ENCODE results near the gene COPA.

Gene COPA

GRCh38 chr1:160362168-160362957 lies 19.3 kb upstream of the COPA start:
- no peak for DNase-seq (ENCODE audit: low spot score)

DNA sequence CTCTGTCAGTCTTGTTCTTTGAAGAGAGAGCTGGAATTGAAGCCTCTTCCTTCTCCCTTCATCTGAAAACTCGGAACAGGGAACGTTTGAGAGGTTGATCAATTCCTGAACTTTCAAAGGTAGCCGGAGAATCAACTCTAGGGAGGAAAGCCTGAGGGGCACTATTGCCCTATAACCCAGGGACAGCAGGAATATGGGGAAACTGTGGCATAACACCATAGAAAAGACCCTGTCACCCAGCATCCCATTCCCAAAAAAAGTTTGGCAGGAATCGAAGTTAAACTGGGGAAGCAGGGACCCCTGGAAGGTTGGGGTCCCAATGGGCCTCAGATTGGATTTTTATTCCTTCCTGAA lies 18.7 kb upstream of the COPA start:
- DNase-seq (ENCODE audit: low spot score): no peak

- DNase-seq (ENCODE audit: low spot score): no peak
Measured at GRCh38 chr1:160361199-160361598, 18.1 kb upstream of the COPA start.

DNA sequence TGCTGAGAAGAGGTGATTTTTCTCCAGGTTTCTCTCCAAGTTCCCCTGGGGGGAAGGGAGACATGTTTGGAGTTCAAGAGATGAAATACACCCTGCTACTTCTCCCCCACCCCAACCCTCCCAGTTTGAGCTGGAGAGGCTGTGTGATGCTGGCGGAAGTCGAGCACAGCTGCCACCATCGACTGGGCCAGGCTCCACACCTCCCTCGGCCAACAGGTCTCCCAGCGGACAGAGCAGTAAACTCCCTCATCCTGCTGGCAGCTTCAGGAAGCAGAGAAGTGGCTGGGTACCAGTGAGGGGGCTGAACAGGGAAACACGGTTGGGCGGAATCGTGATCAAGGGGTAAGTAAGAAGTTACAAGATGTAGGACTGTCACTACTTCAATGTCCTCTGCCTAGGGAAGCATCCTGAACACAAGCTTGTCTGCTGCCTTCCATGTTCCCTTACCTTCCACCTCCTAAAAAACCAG lies 17.2 kb upstream of the COPA start:
- no peak for DNase-seq (ENCODE audit: low spot score)

DNA sequence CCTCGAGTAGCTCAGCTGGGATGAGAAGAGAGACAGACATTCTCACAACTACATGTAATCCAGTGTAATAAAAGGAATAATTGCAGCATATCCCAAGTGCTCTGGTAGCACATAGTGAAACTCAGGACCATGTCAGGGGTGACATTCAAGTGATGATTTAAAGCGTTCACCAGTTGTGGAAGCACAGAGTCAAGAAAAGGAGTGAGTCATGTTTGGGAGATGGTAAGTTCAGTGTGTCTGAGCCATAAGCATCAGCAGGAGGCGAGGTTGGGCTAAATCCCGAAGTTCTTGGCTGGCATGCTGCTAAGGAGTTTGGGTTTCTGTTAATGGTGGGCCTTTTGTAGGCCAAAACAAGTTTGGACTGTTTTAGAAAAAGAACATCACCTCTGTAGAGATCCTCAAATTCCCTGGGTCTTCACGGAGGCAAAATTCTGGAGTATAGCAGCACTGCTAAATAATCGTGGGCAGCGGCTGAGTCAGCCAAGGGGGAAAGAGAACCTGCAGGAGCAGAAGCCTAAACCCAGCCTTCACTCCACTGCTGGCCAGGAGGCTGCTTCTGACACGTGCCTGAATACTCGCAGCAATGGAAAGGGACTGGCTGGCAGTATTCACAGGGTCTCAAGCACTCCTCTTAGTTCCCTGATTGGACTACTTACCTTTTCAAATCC lies 16.6 kb upstream of the COPA start:
- no peak for DNase-seq (ENCODE audit: low spot score)

- no peak for DNase-seq (ENCODE audit: low spot score)
Measured at GRCh38 chr1:160358073-160358472, 15.0 kb upstream of the COPA start.

GRCh38 chr1:160357286-160358002 lies 14.4 kb upstream of the COPA start:
- no peak for DNase-seq (ENCODE audit: low spot score)

DNA sequence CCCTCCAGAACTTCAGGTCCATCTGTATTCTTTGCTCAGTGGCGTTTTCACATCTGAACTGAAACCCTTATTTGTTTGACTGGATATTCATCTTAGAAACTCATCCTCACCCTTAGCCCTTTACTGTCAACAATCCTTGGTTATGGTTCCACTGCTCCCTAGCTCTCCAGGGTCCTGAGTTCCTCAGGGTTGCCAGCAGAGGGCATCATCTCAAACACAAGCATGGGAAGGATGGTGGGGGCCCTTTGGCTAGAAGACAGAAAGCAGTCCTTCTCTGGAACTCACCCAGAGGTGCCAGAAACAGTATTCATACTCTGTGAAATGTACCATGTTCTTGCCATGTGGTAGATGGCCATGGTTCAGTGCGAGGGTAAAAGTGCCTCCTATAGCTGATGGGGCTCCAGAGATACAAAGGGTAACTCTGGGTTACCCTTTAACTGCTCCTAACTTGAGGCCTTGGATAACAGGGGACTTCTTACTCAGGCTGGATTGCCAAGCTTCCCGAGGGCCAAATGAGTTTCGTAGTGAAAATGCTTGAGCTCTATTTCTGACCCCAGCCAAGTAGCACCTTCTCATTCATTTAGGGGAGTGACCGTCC lies 11.4 kb upstream of the COPA start:
- DNase-seq (ENCODE audit: low spot score): peak; percentile 52

- DNase-seq (ENCODE audit: low spot score): peak; percentile 41
Measured at GRCh38 chr1:160353223-160353622, 10.2 kb upstream of the COPA start.

- DNase-seq (ENCODE audit: low spot score): no peak
Measured at GRCh38 chr1:160352555-160352954, 9.5 kb upstream of the COPA start.

DNA sequence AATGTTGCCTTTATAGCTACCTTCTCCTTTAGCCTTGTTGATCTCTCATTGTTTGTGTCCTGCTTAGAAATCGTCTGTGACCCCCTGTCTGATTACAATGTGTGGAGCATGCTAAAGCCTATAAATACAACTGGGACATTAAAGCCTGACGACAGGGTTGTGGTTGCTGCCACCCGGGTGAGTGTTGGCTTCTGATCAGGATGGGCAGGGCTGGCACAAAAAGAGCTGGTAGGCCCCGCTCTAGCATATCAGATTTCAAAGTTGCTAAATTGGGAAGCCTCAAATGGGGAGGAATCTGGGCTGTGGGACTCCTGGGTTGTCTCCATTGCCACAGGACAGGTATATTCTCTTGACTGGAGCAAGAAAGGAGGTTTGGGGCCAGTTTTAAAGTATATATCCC lies 8.6 kb upstream of the COPA start:
- no peak for DNase-seq (ENCODE audit: low spot score)

- DNase-seq (ENCODE audit: low spot score): no peak
Measured at GRCh38 chr1:160346958-160347357, 3.9 kb upstream of the COPA start.

DNA sequence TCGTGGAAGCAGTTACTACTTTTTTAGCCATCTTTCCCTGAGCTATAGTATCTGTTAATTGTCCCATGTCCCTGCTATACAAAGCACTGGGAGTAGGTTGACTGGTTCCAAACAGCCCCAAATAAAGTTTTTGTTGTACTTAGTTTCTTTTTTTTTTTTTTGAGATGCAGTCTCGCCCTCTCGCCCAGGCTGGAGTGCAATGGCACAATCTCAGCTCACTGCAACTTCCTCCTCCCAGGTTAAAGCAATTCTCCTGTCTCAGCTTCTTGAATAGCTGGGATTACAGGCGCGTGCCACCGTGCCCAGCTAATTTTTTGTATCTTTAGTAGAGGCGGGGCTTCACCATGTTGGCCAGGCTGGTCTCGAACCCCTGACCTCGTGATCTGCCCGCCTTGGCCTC lies 3.4 kb upstream of the COPA start:
- no peak for DNase-seq (ENCODE audit: low spot score)

- DNase-seq (ENCODE audit: low spot score): no peak
Measured at GRCh38 chr1:160344936-160345335, 1.9 kb upstream of the COPA start.

DNA sequence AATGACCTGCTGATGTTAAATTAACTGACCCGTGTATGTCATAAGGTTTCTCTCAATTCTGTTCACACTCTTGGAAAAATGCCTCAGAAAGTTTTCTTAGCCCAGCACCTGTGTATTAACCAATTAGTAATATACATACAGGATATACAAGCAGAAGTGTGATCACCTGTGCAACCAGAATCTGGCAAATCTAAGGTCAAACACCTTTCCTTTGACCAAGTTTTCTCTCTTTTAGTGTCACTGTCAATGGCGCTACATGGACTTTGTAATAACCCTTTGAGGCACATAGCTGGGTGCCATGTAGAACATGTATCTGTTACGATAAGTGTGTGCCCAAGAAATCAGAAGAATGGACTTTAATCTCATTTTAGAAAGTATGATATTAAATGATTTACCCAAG lies 1.2 kb upstream of the COPA start:
- no peak for DNase-seq (ENCODE audit: low spot score)

DNA sequence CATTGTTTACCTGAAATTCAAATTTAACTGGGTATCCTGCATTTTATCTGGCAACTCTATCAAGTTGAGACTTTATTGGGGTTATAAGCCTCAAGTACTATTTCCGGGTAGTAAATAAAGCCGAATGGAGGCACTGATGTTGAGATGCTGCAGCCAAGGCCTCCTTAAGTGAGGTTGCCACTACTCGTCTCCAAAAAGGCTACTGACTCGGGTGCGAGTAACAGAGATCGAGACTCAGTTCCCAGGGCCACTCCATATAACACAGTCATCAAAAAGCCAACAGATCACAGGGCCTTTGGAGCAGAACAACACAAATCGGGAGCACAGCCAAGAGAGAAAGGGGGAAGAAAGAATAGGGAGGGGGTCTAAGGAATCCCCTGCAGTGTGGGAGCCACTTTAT lies 524 bp downstream of the COPA start:
- no peak for DNase-seq (ENCODE audit: low spot score)

GRCh38 chr1:160340866-160341265 lies 2.2 kb downstream of the COPA start:
- no peak for DNase-seq (ENCODE audit: low spot score)

DNA sequence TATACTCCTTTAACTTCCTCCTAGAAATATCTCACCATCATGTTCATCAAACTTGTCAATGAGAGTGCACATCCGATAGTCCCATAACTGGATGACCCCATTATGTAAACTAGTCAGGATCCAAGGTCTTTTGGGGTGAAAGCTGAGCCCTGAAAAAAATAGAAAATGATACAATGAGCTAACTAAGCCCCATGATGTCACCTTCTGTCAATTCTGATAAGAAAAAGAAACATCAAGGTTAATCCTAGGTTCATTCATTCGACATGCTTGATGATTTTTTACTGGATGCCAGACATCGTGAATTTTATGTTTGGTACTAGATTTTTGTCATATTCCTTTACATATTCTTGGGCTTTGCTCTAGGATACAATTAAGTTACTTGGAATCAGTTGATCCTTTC lies 2.9 kb downstream of the COPA start:
- no peak for DNase-seq (ENCODE audit: low spot score)

DNA sequence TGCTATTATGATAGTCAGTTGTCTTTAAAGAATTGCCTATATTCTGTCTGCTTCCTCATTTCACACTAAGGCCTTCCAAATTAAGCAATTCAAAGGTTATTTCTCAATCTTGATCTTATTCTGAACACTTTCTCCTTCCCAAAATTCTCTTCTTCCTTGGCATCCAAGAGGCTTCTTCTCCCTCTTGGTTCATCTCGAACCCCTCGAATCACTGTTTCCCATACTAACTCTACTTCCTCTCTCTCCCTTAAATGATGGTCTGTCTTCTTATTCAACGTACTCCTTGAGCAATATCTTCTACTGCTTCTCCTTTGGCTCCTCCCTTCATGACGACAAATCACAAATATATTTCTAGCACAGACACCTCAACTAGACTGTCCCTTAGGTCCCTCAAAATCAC lies 4.5 kb downstream of the COPA start:
- no peak for DNase-seq (ENCODE audit: low spot score)

DNA sequence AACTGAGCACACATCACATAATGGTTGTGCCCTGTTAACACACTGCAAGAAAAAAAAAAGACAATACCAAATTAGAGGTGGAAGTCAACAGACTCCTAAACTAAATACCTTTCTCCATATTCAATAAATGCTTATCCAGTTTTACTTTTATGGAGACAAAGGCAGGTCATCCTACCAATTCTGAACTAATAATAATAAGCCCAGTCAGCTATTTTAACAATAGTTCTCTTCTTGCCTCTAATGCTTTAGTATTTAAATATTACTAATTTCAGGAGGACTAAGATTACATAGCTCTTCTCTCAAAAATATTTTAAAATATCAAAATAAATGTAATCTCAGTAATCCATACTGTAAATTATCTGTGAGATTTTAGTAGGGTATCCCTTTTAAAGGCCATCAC lies 10.5 kb downstream of the COPA start:
- DNase-seq (ENCODE audit: low spot score): no peak

GRCh38 chr1:160330119-160330518 lies 12.9 kb downstream of the COPA start:
- DNase-seq (ENCODE audit: low spot score): no peak

DNA sequence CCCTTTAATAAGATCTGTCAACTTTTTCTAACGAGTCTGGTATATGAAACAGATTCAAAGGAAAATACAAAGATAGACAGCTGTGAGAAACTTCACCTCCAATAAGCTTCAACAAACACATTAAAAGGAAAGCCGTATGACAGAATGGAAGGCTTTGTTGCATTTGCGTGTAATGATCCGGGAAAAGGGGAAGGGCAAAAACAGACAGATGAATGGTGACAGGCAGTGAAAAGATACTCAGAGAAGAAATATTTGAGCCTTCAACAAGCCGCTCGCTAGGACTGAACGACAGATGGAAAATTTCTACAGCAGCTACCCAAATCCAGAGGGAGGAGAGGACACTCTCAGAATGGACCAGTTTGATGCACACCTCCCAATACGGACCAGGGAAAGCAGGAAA lies 14.9 kb downstream of the COPA start:
- DNase-seq (ENCODE audit: low spot score): no peak

- no peak for DNase-seq (ENCODE audit: low spot score)
Measured at GRCh38 chr1:160326418-160326817, 16.6 kb downstream of the COPA start.

All from AG20443 (cell line).